ENCODE results near the gene VIL1.
A peak's percentile ranks its signal among the peaks of the same experiment; 100 is the strongest.

Gene VIL1

GRCh38 chr2:218406209-218406948 is 12.5 kb upstream of the VIL1 start:
- peak; percentile 88 for DNase-seq (ENCODE audit: low read depth)

DNA sequence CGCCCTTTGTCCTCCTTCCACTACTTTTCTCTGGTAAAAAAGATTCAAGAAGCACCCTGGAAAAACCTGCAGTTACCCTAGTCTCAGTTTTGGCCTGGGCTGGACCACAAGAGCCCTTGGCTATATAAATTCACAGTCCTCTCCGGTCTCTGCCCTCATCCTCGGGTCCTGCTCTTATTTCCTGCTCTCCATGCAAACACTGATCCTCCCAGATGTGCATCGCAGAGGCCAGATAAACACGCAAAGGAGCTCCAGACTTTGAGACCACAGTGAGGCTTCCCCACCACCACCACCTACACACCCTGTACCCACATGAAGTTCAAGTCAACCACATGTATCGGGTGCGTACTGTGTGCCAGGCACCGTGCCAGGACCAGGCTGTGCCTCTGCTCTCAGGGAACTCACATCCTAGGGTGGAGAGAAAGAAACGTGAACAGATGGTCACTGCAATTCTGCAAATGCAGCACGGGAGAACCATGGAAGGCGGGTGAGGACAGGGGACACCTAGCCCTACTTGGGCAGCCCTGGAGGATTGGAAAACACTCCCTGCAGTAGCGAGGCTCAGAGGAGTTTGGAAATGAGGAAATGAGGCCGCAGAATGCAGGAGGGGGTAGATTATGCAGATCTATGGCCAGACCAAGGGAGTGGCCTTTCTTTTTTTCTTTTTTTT is 11.8 kb upstream of the VIL1 start:
- no peak for DNase-seq (ENCODE audit: low read depth)

DNA sequence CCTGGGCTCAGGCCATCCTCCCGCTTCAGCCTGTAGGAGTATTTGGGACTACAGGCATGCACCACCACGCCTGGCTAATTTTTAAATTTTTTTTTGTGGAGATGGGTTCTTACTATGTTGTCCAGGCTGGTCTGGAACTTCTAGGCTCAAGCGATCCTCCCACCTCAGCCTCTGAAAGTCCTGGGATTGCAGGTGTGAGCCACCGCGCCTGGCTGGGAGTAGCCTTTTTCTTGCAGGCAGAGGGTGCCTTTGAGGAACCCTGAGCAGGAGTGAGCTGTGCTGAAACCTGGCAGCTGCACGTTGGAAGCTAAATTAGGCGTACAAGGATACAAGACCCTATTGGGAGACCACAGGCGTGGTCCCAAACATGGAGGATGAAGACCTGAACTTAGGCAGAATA is 11.2 kb upstream of the VIL1 start:
- DNase-seq (ENCODE audit: low read depth): no peak

DNA sequence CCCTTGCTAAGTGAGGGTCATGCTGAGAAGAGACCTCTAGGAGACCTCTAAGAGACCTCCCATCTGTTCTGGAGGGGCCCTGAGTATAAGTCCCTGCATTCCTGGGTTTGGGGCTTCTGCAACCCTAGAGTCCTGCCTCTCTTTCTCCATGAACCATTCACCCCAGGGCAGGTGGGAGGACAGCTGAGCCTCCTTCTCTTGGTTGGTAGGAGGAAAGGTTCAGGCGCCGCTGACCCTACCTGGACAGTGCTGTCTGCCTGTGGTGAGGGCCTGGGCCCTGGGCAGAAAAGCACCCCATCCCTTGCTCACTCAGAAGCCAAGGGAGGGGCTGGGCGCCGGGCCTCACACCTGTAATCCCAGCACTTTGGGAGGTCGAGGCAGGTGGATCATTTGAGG is 604 bp upstream of the VIL1 start:
- no peak for DNase-seq (ENCODE audit: low read depth)

DNA sequence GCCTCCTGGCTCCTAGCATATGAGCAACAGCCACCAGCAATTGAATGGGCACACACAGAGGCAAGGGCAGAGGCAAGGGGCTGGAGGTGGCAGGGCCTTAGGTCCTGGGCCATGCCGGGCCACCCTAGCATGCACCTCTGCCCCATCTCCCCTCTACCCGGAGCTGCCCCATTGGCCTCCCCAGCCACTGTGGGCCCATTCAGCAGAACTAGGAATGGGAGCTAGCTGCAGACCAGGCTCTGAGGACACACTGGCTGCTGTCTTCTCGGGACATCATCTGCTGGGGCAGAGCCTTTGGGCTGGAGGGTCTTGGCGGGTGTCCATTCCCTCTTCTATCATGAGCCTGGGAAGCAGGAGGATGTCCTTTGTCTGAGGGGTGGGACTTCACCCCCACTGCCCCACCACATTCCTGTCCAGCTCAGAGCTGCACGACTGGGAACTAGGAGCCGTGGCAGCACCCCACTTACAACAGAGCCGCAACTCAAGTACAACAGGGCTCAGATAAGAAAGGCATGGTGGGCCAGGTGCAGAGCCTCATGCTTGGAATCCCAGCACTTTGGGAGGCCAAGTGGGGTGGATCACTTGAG is 800 bp downstream of the VIL1 start:
- no peak for DNase-seq (ENCODE audit: low read depth)

DNA sequence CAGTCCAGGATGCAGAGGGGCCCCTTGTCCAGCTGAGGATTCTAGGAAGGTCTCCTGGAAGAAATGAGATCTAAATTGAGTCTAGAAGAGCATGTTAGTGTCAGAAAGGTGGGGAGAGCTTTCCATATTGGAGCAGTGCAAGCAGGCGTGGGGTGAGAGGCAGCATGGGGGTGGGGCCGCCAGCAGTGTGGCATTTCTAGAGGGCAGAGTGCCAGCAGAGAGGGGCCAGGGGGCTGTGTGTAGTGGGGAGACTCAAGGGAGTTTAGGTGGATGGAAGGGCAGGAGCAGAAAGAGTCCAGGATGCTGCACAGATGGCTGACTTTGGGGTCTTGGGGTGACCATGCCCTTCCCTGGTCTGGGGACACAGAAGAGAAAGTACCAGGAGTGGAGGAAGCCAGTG is 2.1 kb downstream of the VIL1 start:
- DNase-seq (ENCODE audit: low read depth): no peak

DNA sequence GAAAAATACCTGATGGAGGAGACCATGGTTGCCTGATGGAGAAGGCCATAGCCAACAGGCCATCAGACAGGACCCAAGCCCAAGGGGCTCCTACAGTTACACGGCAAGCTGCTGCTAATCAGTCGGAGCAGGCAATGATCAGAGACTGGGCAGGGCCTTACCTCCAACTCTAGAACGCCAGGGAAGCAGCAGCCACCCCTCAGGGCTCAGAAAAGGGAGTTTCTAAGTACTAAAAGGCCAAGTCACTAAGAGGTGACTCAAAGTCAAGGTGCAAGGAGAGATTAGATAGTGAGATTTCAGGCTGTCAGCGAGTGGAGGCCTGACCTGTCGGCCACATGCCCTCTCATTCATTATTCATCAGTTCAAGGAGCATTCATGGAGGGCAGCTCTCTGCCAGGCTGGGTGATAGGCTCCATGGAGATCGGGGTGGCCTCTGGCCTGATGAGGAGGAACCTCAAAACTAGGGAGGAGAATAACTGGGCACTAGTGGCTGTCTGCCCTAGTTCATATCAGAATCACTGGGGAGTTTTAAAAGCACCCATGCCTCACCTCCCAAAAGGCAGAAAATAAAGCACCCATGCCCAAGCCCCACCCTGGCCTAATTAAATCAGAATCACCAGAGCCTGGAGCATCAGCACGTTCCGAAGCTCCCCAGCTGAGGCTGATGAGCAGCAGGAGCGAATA is 3.6 kb downstream of the VIL1 start:
- no peak for DNase-seq (ENCODE audit: low read depth)

DNA sequence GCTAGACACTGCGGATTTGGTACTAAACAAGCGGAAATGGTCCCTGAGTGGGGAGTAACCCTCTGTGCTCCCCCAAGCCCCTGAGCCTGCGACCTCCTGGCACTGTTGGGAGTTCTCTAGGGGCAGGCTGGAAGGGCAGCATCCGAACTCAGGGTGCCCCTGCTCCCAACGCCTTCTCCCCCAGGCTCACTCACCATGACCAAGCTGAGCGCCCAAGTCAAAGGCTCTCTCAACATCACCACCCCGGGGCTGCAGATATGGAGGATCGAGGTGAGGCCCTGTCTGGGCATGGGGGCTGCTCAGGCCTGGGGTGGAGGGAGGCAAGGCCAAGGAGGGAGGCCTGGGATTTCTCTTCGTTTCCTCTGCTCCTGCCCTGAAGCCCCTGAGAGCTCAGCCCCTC is 4.7 kb downstream of the VIL1 start:
- no peak for DNase-seq (ENCODE audit: low read depth)

DNA sequence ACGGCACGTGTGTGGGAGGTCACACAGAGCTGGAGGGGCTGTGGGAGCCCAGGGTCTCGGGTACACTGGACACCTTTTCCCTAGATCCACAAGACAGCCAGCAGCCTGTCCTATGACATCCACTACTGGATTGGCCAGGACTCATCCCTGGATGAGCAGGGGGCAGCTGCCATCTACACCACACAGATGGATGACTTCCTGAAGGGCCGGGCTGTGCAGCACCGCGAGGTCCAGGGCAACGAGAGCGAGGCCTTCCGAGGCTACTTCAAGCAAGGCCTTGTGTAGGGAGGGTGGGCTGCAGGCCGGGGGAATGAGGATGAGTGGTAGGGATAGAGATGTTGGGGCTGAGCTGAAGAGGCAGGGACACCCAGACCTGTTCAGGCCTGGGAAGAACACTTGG is 6.6 kb downstream of the VIL1 start:
- no peak for DNase-seq (ENCODE audit: low read depth)

DNA sequence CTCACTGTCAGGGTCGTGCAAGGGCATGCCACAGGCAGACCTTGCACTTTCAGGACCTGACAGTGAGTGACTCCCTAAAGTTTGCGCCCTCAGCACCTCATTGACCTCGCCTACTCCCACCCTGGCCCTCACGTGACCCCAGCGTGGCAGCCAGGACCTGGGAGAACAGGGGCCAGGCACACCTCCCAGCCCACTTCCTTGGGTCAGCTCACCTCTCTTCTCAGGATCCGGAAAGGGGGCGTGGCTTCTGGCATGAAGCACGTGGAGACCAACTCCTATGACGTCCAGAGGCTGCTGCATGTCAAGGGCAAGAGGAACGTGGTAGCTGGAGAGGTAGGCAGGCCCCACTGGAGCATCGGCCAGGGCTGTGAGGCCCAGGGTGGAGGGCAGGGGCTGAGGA is 8.8 kb downstream of the VIL1 start:
- DNase-seq (ENCODE audit: low read depth): no peak

GRCh38 chr2:218428846-218429558 is 10.1 kb downstream of the VIL1 start:
- DNase-seq (ENCODE audit: low read depth): no peak

- no peak for DNase-seq (ENCODE audit: low read depth)
Measured at GRCh38 chr2:218429911-218430692, 11.2 kb downstream of the VIL1 start.

DNA sequence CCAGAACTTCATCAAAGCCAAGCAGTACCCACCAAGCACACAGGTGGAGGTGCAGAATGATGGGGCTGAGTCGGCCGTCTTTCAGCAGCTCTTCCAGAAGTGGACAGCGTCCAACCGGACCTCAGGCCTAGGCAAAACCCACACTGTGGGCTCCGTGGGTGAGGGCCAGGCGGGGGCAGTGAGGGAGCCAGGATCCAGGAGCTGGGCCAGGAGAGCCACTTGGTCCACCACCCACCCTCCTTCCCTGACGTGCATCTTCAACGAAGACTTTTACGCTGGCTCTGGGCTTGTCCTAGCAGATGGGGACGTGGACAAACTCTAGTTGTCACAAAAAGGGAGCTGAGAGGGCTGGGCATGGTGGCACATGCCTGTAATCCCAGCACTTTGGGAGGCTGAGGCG is 11.8 kb downstream of the VIL1 start:
- no peak for DNase-seq (ENCODE audit: low read depth)

DNA sequence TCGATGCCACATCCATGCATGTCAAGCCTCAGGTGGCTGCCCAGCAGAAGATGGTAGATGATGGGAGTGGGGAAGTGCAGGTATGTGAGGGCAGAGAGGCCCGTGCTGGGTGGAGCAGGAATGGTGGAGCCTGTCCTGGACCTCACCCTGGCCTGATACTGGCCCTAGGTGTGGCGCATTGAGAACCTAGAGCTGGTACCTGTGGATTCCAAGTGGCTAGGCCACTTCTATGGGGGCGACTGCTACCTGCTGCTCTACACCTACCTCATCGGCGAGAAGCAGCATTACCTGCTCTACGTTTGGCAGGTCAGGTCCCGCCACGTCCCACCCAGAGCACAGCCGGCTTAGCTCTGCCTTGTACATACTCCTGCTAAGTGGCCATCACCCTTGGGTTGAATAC is 13.0 kb downstream of the VIL1 start:
- no peak for DNase-seq (ENCODE audit: low read depth)

DNA sequence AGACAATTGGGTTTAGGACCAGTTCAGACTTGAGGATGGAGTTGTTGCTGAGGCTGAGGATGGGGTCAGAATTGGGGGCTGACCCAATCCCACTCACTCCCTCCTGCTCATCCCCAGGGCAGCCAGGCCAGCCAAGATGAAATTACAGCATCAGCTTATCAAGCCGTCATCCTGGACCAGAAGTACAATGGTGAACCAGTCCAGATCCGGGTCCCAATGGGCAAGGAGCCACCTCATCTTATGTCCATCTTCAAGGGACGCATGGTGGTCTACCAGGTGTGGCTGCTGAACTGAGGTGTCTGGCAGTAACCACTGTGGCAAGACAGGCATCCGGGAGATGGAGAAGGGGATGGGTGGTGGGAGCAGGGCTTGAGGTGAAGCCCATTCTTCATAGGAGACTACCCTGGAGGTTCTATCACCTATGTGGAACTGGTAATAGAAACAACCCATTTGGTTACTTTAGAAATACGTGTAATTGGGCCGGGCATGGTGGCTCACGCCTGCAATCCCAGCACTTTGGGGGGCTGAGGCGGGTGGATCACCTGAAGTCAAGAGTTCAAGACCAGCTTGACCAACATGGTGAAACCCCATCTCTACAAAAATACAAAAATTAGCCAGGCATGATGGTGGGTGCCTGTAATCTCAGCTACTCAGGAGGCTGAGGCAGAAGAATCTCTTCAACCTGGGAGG is 13.9 kb downstream of the VIL1 start:
- no peak for DNase-seq (ENCODE audit: low read depth)

GRCh38 chr2:218434456-218434855 is 15.5 kb downstream of the VIL1 start:
- no peak for DNase-seq (ENCODE audit: low read depth)

DNA sequence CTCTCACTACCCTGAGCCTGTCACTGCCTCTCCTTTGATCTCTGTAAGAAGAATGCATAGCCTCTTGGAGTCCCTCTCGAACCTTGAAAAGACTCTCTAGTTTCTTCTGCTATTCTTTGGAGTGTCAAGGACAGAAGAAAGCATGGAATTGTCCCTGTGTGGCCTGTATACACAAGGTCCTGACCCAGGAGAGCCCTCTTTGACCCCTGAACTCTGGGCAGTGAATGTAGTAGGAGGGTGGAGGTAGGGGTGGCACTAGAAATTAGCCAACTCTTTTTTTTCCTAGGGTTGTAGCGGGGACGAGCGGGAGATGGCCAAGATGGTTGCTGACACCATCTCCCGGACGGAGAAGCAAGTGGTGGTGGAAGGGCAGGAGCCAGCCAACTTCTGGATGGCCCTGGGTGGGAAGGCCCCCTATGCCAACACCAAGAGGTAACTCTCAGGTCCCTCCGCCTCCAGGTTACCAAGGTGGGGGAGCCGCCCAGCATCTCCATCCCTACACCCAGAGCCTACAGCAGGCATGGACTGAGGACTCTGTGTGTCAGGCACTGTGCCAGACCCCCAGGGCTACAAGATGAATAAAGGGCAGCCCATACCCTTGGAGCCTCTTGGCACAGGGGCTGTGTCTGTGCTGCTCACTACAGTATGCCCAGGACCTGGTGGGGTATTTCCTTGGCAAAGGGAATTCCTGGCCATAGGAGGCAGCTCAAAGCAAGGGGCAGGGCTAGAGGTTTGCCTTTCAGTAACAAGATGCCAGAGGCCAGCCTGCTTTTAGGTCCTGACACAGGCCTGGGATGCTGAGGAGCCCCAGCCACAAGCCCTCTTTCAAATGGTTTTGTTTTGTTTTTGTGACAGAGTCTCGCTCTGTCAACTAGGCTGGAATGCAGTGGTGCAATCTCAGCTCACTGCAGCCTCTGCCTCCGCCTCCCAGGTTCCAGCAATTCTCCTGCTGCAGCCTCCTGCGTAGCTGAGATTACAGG is 16.4 kb downstream of the VIL1 start:
- DNase-seq (ENCODE audit: low read depth): no peak

DNA sequence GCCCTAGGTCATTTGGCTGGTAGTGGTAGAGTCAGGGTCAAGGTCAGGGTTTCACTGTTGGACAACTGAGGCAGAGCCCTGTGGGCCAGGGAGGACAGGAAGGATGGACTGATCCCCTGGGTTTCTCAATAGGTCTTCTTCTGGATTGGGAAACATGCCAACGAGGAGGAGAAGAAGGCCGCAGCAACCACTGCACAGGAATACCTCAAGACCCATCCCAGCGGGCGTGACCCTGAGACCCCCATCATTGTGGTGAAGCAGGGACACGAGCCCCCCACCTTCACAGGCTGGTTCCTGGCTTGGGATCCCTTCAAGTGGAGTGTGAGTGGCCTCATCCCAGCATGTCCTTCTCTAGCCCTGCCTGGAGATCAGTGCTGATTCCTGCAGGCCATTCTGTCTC is 18.1 kb downstream of the VIL1 start:
- no peak for DNase-seq (ENCODE audit: low read depth)

GRCh38 chr2:218437969-218438368 is 19.0 kb downstream of the VIL1 start:
- DNase-seq (ENCODE audit: low read depth): no peak

GRCh38 chr2:218438596-218438995 is 19.7 kb downstream of the VIL1 start:
- no peak for DNase-seq (ENCODE audit: low read depth)
